WTC11 (cell line): Measurements from ENCODE around the gene JAKMIP1. TPM values are rescaled to one million over a fixed set of nuclear protein-coding genes. Genes with fewer than 3 reads are reported as not detected.

Experiments
- ATAC-seq: fragments of 200-7000 bp; cut with Tn5 transposase; 2 replicates; pipeline ENCODE4 v1.10.0; 2021; ENCODE audit warnings: mild to moderate bottlenecking, moderate library complexity
- CTCF ChIA-PET: fragments of 300-600 bp; sonication (Branson Sonifier 250); formaldehyde crosslinking; loops from one replicate; lab custom pipeline; 2021; ENCODE audit warnings: antibody characterized with exemption; lab: Charles Lee
- POLR2A ChIA-PET: fragments of 350-600 bp; sonication (Branson Sonifier 250); formaldehyde crosslinking; loops from one replicate; lab custom pipeline; 2021; ENCODE audit warnings: antibody characterized with exemption; lab: Charles Lee
- DNase-seq: peaks from one replicate; pipeline ENCODE4 v3.0.0; 2021; ENCODE audit warnings: low spot score
- H3K27ac Mint-ChIP-seq: 2 replicates; pipeline ENCODE4 v1.8.0; 2021; ENCODE audit warnings: mixed read lengths
- H3K27me3 Mint-ChIP-seq: 2 replicates; pipeline ENCODE4 v1.8.0; 2021; ENCODE audit warnings: low read depth, mild to moderate bottlenecking, moderate library complexity, mixed read lengths
- H3K36me3 Mint-ChIP-seq: 2 replicates; pipeline ENCODE4 v1.8.0; 2021; ENCODE audit warnings: mixed read lengths
- H3K4me1 Mint-ChIP-seq: 2 replicates; pipeline ENCODE4 v1.8.0; 2022; ENCODE audit warnings: mixed read lengths
- H3K4me3 Mint-ChIP-seq: 2 replicates; pipeline ENCODE4 v1.8.0; 2021; ENCODE audit warnings: mild to moderate bottlenecking, moderate library complexity, mixed read lengths
- H3K9me3 Mint-ChIP-seq: 2 replicates; pipeline ENCODE4 v1.8.0; 2021; ENCODE audit warnings: mixed read lengths
- ESRRA ChIP-seq: sonication (generic); formaldehyde crosslinking; IDR thresholded peaks from 2 replicates; pipeline ENCODE4 v1.8.1; 2022; ENCODE audit warnings: mild to moderate bottlenecking, missing genetic modification reagents, borderline replicate concordance
- ETV6 ChIP-seq: sonication (generic); formaldehyde crosslinking; IDR thresholded peaks from 2 replicates; pipeline ENCODE4 v1.8.1; 2022; ENCODE audit warnings: mild to moderate bottlenecking, missing genetic modification reagents
- GTF2I ChIP-seq: fragments of 250-450 bp; sonication (Bioruptor Pico); conservative IDR thresholded peaks from 2 replicates; pipeline ENCODE4 v1.4.0; 2021; ENCODE audit warnings: mild to moderate bottlenecking
- JAZF1 ChIP-seq: fragments of 250-450 bp; sonication (Bioruptor Pico); IDR thresholded peaks from 2 replicates; pipeline ENCODE4 v1.9.0; 2021; ENCODE audit warnings: moderate library complexity, mild to moderate bottlenecking, inconsistent platforms
- KAT7 ChIP-seq: sonication (generic); formaldehyde crosslinking; IDR thresholded peaks from 2 replicates; pipeline ENCODE4 v1.8.1; 2023; ENCODE audit warnings: missing genetic modification reagents, mild to moderate bottlenecking, borderline replicate concordance
- NR1H2 ChIP-seq: sonication (generic); formaldehyde crosslinking; IDR thresholded peaks from 2 replicates; pipeline ENCODE4 v1.9.0; 2021; ENCODE audit warnings: mild to moderate bottlenecking, moderate library complexity, missing genetic modification reagents
- SMAD4 ChIP-seq: sonication (generic); formaldehyde crosslinking; IDR thresholded peaks from 2 replicates; pipeline ENCODE4 v1.8.0; 2022; ENCODE audit warnings: mild to moderate bottlenecking, missing genetic modification reagents
- TCF7 ChIP-seq: sonication (generic); formaldehyde crosslinking; IDR thresholded peaks from 2 replicates; pipeline ENCODE4 v1.8.0; 2022; ENCODE audit warnings: mild to moderate bottlenecking, low read depth, missing genetic modification reagents, moderate library complexity
- TEAD4 ChIP-seq: sonication (generic); formaldehyde crosslinking; IDR thresholded peaks from 2 replicates; pipeline ENCODE4 v1.8.0; 2022; ENCODE audit warnings: mild to moderate bottlenecking, missing genetic modification reagents
- TP53 ChIP-seq: sonication (generic); formaldehyde crosslinking; IDR thresholded peaks from 2 replicates; pipeline ENCODE4 v1.8.1; 2023; ENCODE audit warnings: mild to moderate bottlenecking, missing genetic modification reagents
- ZNF219 ChIP-seq: sonication (generic); formaldehyde crosslinking; IDR thresholded peaks from 2 replicates; pipeline ENCODE4 v1.8.0; 2023; ENCODE audit warnings: missing genetic modification reagents, mild to moderate bottlenecking, borderline replicate concordance
- ZNF317 ChIP-seq: sonication (generic); formaldehyde crosslinking; IDR thresholded peaks from 2 replicates; pipeline ENCODE4 v1.8.1; 2023; ENCODE audit warnings: low read depth, mild to moderate bottlenecking, moderate library complexity, missing genetic modification reagents, borderline replicate concordance
- ZNF396 ChIP-seq: fragments of 250-450 bp; sonication (Bioruptor Pico); IDR thresholded peaks from 2 replicates; pipeline ENCODE4 v1.8.0; 2021; ENCODE audit warnings: mild to moderate bottlenecking, moderate library complexity, borderline replicate concordance
- total RNA-seq: library from RNA; stranded (reverse); gene quantifications from 3 replicates; pipeline ENCODE4 v1.2.3, GENCODE V29; 2021
- TF ChIP-seq, protein P1 (sequence below): fragments of 250-450 bp; sonication (Bioruptor Pico); IDR thresholded peaks from 2 replicates; pipeline ENCODE4 v1.8.0; 2021; ENCODE audit warnings: mild to moderate bottlenecking
- TF ChIP-seq, protein P2 (sequence below): sonication (generic); formaldehyde crosslinking; IDR thresholded peaks from 2 replicates; pipeline ENCODE4 v1.8.1; 2022; ENCODE audit warnings: low read depth, missing genetic modification reagents, borderline replicate concordance
- TF ChIP-seq, protein P3 (sequence below): sonication (generic); formaldehyde crosslinking; IDR thresholded peaks from 2 replicates; pipeline ENCODE4 v1.8.1; 2023; ENCODE audit warnings: mild to moderate bottlenecking, missing genetic modification reagents, borderline replicate concordance
- TF ChIP-seq, protein P4 (sequence below): sonication (generic); formaldehyde crosslinking; IDR thresholded peaks from 2 replicates; pipeline ENCODE4 v1.8.0; 2022; ENCODE audit warnings: mild to moderate bottlenecking, missing genetic modification reagents
- TF ChIP-seq, protein P5 (sequence below): fragments of 250-450 bp; sonication (Bioruptor Pico); IDR thresholded peaks from 2 replicates; pipeline ENCODE4 v1.9.0; 2021; ENCODE audit warnings: moderate library complexity, mild to moderate bottlenecking, inconsistent platforms, borderline replicate concordance
- TF ChIP-seq, protein P6 (sequence below): sonication (generic); formaldehyde crosslinking; conservative IDR thresholded peaks from 2 replicates; pipeline ENCODE4 v1.8.1; 2023; ENCODE audit warnings: mild to moderate bottlenecking, low read depth, missing genetic modification reagents, moderate library complexity
- TF ChIP-seq, protein P7 (sequence below): sonication (generic); formaldehyde crosslinking; IDR thresholded peaks from 2 replicates; pipeline ENCODE4 v1.8.1; 2022; ENCODE audit warnings: mild to moderate bottlenecking, moderate library complexity, missing genetic modification reagents

The JAKMIP1 gene
- total RNA-seq, 1 experiment from 2014 or later, result 4.0 TPM

- no peak for TF ChIP-seq KAT7 (CRISPR knock-in tag)
These were observed 102.8 kb downstream of the JAKMIP1 start (continued) for GRCh38 chr4:6097581-6097980.

DNA sequence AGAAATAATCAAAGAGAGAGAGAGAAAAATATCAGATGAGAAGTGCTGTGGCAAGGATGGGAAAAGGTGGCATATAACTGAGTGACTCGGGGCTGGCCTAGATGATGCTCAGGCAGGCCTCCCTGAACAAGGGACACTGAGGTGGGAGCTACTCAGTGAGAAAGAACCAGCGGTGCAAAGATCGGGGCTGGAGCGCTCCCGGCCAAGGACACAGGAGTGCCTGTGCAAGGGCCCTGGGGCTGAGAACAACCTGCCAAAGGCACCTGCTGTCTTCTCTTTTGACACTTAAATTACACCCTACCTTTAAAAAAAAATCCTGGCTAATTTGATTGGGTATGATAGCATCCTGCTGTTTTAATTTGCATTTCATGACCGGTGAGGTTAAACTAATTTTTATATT lies 104.5 kb downstream of the JAKMIP1 start:
- peaks cover 26% of the 10 kb centered on the region for H3K4me1 Mint-ChIP-seq
- ATAC-seq (no peak), DNase-seq (no peak)
- POLR2A ChIA-PET, result no interaction called here
- no peak overlapping the region for H3K27ac Mint-ChIP-seq
- H3K36me3 Mint-ChIP-seq, result no peaks in the 10 kb centered on the region
- no peak for TF ChIP-seq ZNF219 (CRISPR knock-in tag)
- TF ChIP-seq JAZF1, result no peak
- no peak for TF ChIP-seq NR1H2 (CRISPR knock-in tag)
- TF ChIP-seq, protein P1, sequence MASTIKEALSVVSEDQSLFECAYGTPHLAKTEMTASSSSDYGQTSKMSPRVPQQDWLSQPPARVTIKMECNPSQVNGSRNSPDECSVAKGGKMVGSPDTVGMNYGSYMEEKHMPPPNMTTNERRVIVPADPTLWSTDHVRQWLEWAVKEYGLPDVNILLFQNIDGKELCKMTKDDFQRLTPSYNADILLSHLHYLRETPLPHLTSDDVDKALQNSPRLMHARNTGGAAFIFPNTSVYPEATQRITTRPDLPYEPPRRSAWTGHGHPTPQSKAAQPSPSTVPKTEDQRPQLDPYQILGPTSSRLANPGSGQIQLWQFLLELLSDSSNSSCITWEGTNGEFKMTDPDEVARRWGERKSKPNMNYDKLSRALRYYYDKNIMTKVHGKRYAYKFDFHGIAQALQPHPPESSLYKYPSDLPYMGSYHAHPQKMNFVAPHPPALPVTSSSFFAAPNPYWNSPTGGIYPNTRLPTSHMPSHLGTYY (CRISPR knock-in tag), result no peak
- TF ChIP-seq, protein P2, sequence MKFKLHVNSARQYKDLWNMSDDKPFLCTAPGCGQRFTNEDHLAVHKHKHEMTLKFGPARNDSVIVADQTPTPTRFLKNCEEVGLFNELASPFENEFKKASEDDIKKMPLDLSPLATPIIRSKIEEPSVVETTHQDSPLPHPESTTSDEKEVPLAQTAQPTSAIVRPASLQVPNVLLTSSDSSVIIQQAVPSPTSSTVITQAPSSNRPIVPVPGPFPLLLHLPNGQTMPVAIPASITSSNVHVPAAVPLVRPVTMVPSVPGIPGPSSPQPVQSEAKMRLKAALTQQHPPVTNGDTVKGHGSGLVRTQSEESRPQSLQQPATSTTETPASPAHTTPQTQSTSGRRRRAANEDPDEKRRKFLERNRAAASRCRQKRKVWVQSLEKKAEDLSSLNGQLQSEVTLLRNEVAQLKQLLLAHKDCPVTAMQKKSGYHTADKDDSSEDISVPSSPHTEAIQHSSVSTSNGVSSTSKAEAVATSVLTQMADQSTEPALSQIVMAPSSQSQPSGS (CRISPR knock-in tag), result no peak
- TF ChIP-seq SMAD4 (CRISPR knock-in tag), result no peak
- TF ChIP-seq, protein P3, sequence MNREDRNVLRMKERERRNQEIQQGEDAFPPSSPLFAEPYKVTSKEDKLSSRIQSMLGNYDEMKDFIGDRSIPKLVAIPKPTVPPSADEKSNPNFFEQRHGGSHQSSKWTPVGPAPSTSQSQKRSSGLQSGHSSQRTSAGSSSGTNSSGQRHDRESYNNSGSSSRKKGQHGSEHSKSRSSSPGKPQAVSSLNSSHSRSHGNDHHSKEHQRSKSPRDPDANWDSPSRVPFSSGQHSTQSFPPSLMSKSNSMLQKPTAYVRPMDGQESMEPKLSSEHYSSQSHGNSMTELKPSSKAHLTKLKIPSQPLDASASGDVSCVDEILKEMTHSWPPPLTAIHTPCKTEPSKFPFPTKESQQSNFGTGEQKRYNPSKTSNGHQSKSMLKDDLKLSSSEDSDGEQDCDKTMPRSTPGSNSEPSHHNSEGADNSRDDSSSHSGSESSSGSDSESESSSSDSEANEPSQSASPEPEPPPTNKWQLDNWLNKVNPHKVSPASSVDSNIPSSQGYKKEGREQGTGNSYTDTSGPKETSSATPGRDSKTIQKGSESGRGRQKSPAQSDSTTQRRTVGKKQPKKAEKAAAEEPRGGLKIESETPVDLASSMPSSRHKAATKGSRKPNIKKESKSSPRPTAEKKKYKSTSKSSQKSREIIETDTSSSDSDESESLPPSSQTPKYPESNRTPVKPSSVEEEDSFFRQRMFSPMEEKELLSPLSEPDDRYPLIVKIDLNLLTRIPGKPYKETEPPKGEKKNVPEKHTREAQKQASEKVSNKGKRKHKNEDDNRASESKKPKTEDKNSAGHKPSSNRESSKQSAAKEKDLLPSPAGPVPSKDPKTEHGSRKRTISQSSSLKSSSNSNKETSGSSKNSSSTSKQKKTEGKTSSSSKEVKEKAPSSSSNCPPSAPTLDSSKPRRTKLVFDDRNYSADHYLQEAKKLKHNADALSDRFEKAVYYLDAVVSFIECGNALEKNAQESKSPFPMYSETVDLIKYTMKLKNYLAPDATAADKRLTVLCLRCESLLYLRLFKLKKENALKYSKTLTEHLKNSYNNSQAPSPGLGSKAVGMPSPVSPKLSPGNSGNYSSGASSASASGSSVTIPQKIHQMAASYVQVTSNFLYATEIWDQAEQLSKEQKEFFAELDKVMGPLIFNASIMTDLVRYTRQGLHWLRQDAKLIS, result no peak
- no peak for TF ChIP-seq ESRRA (CRISPR knock-in tag)
- TF ChIP-seq ZNF317 (CRISPR knock-in tag), result no peak
- TF ChIP-seq, protein P4, sequence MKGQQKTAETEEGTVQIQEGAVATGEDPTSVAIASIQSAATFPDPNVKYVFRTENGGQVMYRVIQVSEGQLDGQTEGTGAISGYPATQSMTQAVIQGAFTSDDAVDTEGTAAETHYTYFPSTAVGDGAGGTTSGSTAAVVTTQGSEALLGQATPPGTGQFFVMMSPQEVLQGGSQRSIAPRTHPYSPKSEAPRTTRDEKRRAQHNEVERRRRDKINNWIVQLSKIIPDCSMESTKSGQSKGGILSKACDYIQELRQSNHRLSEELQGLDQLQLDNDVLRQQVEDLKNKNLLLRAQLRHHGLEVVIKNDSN (CRISPR knock-in tag), result no peak
- no peak for TF ChIP-seq TP53 (CRISPR knock-in tag)
- no peak for TF ChIP-seq TCF7 (CRISPR knock-in tag)
- no peak for TF ChIP-seq GTF2I (CRISPR knock-in tag)
- TF ChIP-seq KAT7 (CRISPR knock-in tag), result no peak
- TF ChIP-seq ETV6 (CRISPR knock-in tag), result no peak
- TF ChIP-seq, protein P5, sequence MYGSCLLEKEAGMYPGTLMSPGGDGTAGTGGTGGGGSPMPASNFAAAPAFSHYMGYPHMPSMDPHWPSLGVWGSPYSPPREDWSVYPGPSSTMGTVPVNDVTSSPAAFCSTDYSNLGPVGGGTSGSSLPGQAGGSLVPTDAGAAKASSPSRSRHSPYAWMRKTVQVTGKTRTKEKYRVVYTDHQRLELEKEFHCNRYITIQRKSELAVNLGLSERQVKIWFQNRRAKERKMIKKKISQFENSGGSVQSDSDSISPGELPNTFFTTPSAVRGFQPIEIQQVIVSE (CRISPR knock-in tag), result no peak
- no peak for TF ChIP-seq TEAD4 (CRISPR knock-in tag)
- TF ChIP-seq, protein P6, sequence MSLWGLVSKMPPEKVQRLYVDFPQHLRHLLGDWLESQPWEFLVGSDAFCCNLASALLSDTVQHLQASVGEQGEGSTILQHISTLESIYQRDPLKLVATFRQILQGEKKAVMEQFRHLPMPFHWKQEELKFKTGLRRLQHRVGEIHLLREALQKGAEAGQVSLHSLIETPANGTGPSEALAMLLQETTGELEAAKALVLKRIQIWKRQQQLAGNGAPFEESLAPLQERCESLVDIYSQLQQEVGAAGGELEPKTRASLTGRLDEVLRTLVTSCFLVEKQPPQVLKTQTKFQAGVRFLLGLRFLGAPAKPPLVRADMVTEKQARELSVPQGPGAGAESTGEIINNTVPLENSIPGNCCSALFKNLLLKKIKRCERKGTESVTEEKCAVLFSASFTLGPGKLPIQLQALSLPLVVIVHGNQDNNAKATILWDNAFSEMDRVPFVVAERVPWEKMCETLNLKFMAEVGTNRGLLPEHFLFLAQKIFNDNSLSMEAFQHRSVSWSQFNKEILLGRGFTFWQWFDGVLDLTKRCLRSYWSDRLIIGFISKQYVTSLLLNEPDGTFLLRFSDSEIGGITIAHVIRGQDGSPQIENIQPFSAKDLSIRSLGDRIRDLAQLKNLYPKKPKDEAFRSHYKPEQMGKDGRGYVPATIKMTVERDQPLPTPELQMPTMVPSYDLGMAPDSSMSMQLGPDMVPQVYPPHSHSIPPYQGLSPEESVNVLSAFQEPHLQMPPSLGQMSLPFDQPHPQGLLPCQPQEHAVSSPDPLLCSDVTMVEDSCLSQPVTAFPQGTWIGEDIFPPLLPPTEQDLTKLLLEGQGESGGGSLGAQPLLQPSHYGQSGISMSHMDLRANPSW, result no peak
- TF ChIP-seq ZNF396, result no peak
- TF ChIP-seq, protein P7, sequence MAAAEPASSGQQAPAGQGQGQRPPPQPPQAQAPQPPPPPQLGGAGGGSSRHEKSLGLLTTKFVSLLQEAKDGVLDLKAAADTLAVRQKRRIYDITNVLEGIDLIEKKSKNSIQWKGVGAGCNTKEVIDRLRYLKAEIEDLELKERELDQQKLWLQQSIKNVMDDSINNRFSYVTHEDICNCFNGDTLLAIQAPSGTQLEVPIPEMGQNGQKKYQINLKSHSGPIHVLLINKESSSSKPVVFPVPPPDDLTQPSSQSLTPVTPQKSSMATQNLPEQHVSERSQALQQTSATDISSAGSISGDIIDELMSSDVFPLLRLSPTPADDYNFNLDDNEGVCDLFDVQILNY (CRISPR knock-in tag), result no peak
- H3K9me3 Mint-ChIP-seq, result no peaks in the 10 kb centered on the region
- CTCF ChIA-PET, result no interaction called here
- peaks cover 9% of the 10 kb centered on the region for H3K27me3 Mint-ChIP-seq
- no peak overlapping the region for H3K4me3 Mint-ChIP-seq
